ENCODE measurements around the gene TMEM61.
"Not testable (repeated sequence)": the region's sequence is repeated elsewhere in the genome, so short reads cannot be mapped to it uniquely, and the experiment has no call there.

DNA sequence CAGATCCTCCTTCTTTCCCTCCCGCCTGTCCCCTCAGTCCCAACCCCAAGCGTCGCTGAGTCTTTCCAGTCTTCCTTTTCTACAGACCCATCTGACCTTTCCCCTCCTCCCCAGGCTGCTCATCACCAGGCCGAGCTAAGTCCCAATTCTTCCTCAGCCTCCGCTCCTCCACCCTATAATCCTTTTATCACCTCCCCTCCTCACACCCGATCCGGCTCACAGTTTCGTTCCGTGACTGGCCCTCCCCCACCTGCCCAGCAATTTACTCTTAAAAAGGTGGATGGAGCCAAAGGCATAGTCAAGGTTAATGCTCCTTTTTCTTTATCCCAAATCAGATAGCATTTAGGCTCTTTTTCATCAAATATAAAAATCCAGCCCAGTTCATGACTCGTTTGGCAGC lies 43.7 kb downstream of the TMEM61 start:
- not testable (repeated sequence) for TF ChIP-seq POLR2AphosphoS5, POLR2A (IDR thresholded peaks at IDR 0.05)
- TF ChIP-seq, protein P1, sequence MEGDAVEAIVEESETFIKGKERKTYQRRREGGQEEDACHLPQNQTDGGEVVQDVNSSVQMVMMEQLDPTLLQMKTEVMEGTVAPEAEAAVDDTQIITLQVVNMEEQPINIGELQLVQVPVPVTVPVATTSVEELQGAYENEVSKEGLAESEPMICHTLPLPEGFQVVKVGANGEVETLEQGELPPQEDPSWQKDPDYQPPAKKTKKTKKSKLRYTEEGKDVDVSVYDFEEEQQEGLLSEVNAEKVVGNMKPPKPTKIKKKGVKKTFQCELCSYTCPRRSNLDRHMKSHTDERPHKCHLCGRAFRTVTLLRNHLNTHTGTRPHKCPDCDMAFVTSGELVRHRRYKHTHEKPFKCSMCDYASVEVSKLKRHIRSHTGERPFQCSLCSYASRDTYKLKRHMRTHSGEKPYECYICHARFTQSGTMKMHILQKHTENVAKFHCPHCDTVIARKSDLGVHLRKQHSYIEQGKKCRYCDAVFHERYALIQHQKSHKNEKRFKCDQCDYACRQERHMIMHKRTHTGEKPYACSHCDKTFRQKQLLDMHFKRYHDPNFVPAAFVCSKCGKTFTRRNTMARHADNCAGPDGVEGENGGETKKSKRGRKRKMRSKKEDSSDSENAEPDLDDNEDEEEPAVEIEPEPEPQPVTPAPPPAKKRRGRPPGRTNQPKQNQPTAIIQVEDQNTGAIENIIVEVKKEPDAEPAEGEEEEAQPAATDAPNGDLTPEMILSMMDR (IDR thresholded peaks at IDR 0.05), result not testable (repeated sequence)

All from breast epithelium (tissue), 3 donors.